RPMI7951 (cell line): ENCODE data around the gene NFX1. TPM values are rescaled to one million over a fixed set of nuclear protein-coding genes. Genes with fewer than 3 reads are reported as not detected.

ENCODE experiments used
- DNase-seq: peaks from one replicate; pipeline ENCODE4 v3.0.0-alpha.2; 2012; ENCODE audit warnings: low read depth
- total RNA-seq: library from RNA; depleted of rRNA; stranded (reverse); fragments of >200 nt; shearing (Covaris generic); gene quantifications from 2 replicates; pipeline ENCODE4 v1.2.3, GENCODE V29; 2014

NFX1 gene
- total RNA-seq, 1 experiment from 2014 or later, result 16.3 TPM

- DNase-seq, result no peak
These were observed 25.0 kb upstream of the NFX1 start for GRCh38 chr9:33265211-33265865.

GRCh38 chr9:33267151-33267767 is 23.1 kb upstream of the NFX1 start:
- DNase-seq, result no peak

GRCh38 chr9:33270146-33270545 is 20.2 kb upstream of the NFX1 start:
- no peak for DNase-seq

- DNase-seq, result no peak
These were observed 18.3 kb upstream of the NFX1 start for GRCh38 chr9:33272061-33272460.

GRCh38 chr9:33273266-33273971 is 16.9 kb upstream of the NFX1 start:
- no peak for DNase-seq

GRCh38 chr9:33273972-33274328 is 16.4 kb upstream of the NFX1 start:
- no peak for DNase-seq

- DNase-seq, result no peak
These were observed 12.8 kb upstream of the NFX1 start for GRCh38 chr9:33277484-33277883.

GRCh38 chr9:33285502-33285901 is 4.8 kb upstream of the NFX1 start:
- DNase-seq, result no peak

- DNase-seq, result peak; percentile 60
These were observed 3.2 kb upstream of the NFX1 start for GRCh38 chr9:33287087-33287490.

GRCh38 chr9:33288235-33288634 is 2.1 kb upstream of the NFX1 start:
- no peak for DNase-seq

- DNase-seq, result no peak
These were observed 1.4 kb upstream of the NFX1 start for GRCh38 chr9:33288828-33289483.

GRCh38 chr9:33289496-33289895 is 820 bp upstream of the NFX1 start:
- DNase-seq, result peak; percentile 15

- DNase-seq, result no peak
These were observed 425 bp upstream of the NFX1 start for GRCh38 chr9:33289936-33290246.

GRCh38 chr9:33291031-33291397 is 698 bp downstream of the NFX1 start:
- DNase-seq, result no peak

- DNase-seq, result no peak
These were observed 1.6 kb downstream of the NFX1 start for GRCh38 chr9:33291901-33292300.

- no peak for DNase-seq
These were observed 3.5 kb downstream of the NFX1 start for GRCh38 chr9:33293782-33294181.

- no peak for DNase-seq
These were observed 4.5 kb downstream of the NFX1 start for GRCh38 chr9:33294670-33295432.

- DNase-seq, result no peak
These were observed 5.3 kb downstream of the NFX1 start for GRCh38 chr9:33295571-33295970.

- no peak for DNase-seq
These were observed 7.1 kb downstream of the NFX1 start for GRCh38 chr9:33297432-33297831.

- no peak for DNase-seq
These were observed 10.2 kb downstream of the NFX1 start for GRCh38 chr9:33300546-33300945.

GRCh38 chr9:33304362-33304761 is 14.0 kb downstream of the NFX1 start:
- DNase-seq, result no peak

GRCh38 chr9:33306037-33306436 is 15.7 kb downstream of the NFX1 start:
- DNase-seq, result no peak
